ENCODE measurements around the gene OSBPL7.

Gene OSBPL7

DNA sequence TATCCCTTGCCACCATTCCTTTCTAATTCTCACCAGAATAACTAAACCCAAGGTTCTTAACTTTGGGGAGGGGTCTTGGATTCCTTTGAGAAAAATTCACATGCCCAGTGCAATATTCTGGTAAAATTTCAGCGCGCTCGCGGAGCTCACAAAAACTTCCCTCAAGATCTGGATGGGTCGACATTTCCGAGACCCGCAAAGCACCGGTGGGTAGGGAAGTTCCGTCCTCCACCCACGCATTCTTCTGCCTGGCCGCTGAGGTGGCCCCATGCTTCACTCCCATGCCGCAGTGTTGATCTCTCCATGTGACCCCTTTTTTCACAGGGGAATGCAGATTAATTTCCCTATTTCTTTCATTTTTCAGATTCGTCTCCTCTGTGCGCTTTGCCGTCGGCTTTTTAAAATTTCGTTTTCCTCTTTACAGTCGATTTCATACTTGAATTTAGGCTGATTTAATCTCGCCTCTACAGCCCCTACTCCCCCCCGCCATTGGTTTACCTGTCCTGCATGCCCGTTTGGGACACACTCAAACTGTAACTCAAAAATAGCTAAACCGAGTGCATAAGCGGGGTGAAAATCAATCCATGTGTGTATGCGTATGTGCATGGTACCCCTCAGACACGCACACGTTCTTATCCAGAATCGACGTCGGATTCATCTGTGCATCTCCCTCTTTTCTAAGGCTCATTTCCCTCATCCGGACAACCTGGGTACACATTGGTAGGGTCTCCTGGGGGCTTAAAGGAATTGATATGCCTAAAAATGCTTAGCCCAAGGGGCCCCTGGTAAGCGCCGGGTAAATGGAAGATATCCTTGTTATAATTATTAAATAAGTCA lies 30.7 kb upstream of the OSBPL7 start:
- no peak for TF ChIP-seq REST (IDR thresholded peaks at IDR 0.05; ENCODE audit: insufficient read depth in 1 of 2, low read depth in 2 of 2, low read length in 2 of 2)
- no peak for TF ChIP-seq SIN3A (IDR thresholded peaks at IDR 0.05; ENCODE audit: borderline replicate concordance, insufficient read depth, low read length)
- TF ChIP-seq POLR2AphosphoS5 (IDR thresholded peaks at IDR 0.05; ENCODE audit: low read depth, low read length): no peak
- TF ChIP-seq TAF1 (IDR thresholded peaks at IDR 0.05; ENCODE audit: borderline replicate concordance, insufficient read depth, low read length): no peak
- no peak for TF ChIP-seq FOXP2 (optimal IDR thresholded peaks at IDR 0.05; ENCODE audit: borderline replicate concordance, extremely low read depth, extremely low read length, insufficient read depth)

DNA sequence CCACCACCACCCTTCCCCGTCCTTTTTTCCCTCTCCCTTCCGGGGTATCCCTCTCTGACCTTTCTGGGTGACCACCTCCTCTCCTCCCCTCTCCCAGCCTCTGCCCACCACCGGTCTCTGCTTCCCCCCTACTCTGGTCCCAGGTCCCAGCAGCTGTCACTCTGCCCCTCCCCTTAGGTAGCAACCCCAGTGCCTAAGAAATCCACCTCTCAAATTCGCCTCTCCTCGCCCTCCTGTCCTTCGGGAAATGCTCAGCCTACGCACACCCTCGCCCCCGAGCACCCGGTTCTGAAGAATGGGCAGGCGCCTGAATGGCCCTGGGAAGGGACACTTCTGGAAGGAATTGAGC lies 30.1 kb upstream of the OSBPL7 start:
- no peak for TF ChIP-seq SIN3A (IDR thresholded peaks at IDR 0.05; ENCODE audit: borderline replicate concordance, insufficient read depth, low read length)
- no peak for TF ChIP-seq REST (IDR thresholded peaks at IDR 0.05; ENCODE audit: insufficient read depth in 1 of 2, low read depth in 2 of 2, low read length in 2 of 2)
- no peak for TF ChIP-seq TAF1 (IDR thresholded peaks at IDR 0.05; ENCODE audit: borderline replicate concordance, insufficient read depth, low read length)

GRCh38 chr17:47850692-47851573 lies 29.3 kb upstream of the OSBPL7 start, which contains the start of gene SP6:
Gene SP6 (minus strand): TSS chr17:47851163. CDS start chr17:47848429, 2,734 bp downstream.
- TF ChIP-seq FOXP2 (optimal IDR thresholded peaks at IDR 0.05; ENCODE audit: borderline replicate concordance, extremely low read depth, extremely low read length, insufficient read depth): peak; percentile 31
- TF ChIP-seq REST (IDR thresholded peaks at IDR 0.05; ENCODE audit: insufficient read depth in 1 of 2, low read depth in 2 of 2, low read length in 2 of 2): no peak
- TF ChIP-seq TAF1 (IDR thresholded peaks at IDR 0.05; ENCODE audit: borderline replicate concordance, insufficient read depth, low read length): no peak

- TF ChIP-seq FOXP2 (optimal IDR thresholded peaks at IDR 0.05; ENCODE audit: borderline replicate concordance, extremely low read depth, extremely low read length, insufficient read depth) (no peak), REST (IDR thresholded peaks at IDR 0.05; ENCODE audit: insufficient read depth in 1 of 2, low read depth in 2 of 2, low read length in 2 of 2) (no peak), SIN3A (IDR thresholded peaks at IDR 0.05; ENCODE audit: borderline replicate concordance, insufficient read depth, low read length) (no peak), TAF1 (IDR thresholded peaks at IDR 0.05; ENCODE audit: borderline replicate concordance, insufficient read depth, low read length) (no peak), POLR2AphosphoS5 (IDR thresholded peaks at IDR 0.05; ENCODE audit: low read depth, low read length) (no peak)
Observed at GRCh38 chr17:47850373-47850691, 28.7 kb upstream of the OSBPL7 start.
